ENCODE results near the gene DUOXA2.

DNA sequence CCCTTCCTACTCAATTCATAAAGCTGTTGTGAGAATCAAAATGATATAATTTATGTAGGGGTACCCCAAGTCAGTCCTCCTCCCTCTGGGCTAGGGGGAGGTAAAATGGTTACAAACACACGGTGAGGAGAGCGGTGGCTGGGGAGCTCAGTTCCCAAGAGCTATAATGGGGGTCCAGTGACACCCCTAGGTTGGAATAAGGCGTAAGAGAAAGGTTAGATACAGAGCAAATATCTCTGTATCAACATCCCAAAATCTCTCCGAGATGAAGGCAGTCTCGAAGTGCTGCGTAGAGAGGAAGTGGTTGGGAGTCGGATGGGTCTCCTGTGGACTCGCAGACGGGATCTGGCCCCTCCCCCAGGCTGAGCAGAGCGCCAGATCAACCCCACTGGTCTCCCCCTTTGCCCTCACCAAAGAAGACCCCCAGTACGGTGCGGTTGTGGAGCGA is 2.0 kb upstream of the DUOXA2 start:
- TF ChIP-seq, protein P1, sequence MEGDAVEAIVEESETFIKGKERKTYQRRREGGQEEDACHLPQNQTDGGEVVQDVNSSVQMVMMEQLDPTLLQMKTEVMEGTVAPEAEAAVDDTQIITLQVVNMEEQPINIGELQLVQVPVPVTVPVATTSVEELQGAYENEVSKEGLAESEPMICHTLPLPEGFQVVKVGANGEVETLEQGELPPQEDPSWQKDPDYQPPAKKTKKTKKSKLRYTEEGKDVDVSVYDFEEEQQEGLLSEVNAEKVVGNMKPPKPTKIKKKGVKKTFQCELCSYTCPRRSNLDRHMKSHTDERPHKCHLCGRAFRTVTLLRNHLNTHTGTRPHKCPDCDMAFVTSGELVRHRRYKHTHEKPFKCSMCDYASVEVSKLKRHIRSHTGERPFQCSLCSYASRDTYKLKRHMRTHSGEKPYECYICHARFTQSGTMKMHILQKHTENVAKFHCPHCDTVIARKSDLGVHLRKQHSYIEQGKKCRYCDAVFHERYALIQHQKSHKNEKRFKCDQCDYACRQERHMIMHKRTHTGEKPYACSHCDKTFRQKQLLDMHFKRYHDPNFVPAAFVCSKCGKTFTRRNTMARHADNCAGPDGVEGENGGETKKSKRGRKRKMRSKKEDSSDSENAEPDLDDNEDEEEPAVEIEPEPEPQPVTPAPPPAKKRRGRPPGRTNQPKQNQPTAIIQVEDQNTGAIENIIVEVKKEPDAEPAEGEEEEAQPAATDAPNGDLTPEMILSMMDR (optimal IDR thresholded peaks at IDR 0.05 in 1 of 3, IDR thresholded peaks at IDR 0.05 in 1 of 3, conservative IDR thresholded peaks at IDR 0.05 in 1 of 3; ENCODE audit: extremely low read depth in 1 of 3, insufficient read depth in 2 of 3, low read length in 3 of 3), result no peak
- peak; percentile 89 for TF ChIP-seq EZH2 (IDR thresholded peaks at IDR 0.05; ENCODE audit: low read length)

Measured in keratinocyte (primary cell).